ENCODE results near the gene TNFRSF11A.

The TNFRSF11A gene

GRCh38 chr18:62338446-62339105 is 13.5 kb downstream of the TNFRSF11A start:
- no peaks in the 10 kb centered on the region for H3K9me3 ChIP-seq (ENCODE audit: insufficient read depth, low read length)
- no peak overlapping the region for H3K27ac ChIP-seq (ENCODE audit: low read length)
- no peaks in the 10 kb centered on the region for H3K36me3 ChIP-seq (replicated peaks; ENCODE audit: low read depth, low read length)
- peaks cover 93% of the 10 kb centered on the region for H3K27me3 ChIP-seq (ENCODE audit: low read depth, low read length)
- H3K4me3 ChIP-seq (ENCODE audit: low read length): no peak overlapping the region
- no peak overlapping the region for H3K9ac ChIP-seq (ENCODE audit: low read length)
- H2AFZ ChIP-seq (ENCODE audit: low read depth, low read length): no peak overlapping the region
- no peaks in the 10 kb centered on the region for H4K20me1 ChIP-seq (ENCODE audit: insufficient read depth, low read length)
- H3K79me2 ChIP-seq (ENCODE audit: low read length): no peaks in the 10 kb centered on the region
- TF ChIP-seq EZH2phosphoT487 (IDR thresholded peaks at IDR 0.05; ENCODE audit: low read depth) (no peak), CTCF (IDR thresholded peaks at IDR 0.05; ENCODE audit: low read depth, low read length) (no peak)
- no peaks in the 10 kb centered on the region for H3K4me1 ChIP-seq (ENCODE audit: low read length)
- no peak overlapping the region for H3K4me2 ChIP-seq (ENCODE audit: low read length)

- H3K4me2 ChIP-seq (ENCODE audit: low read length): no peak overlapping the region
- H3K36me3 ChIP-seq (replicated peaks; ENCODE audit: low read depth, low read length): no peaks in the 10 kb centered on the region
- no peak overlapping the region for H2AFZ ChIP-seq (ENCODE audit: low read depth, low read length)
- no peaks in the 10 kb centered on the region for H4K20me1 ChIP-seq (ENCODE audit: insufficient read depth, low read length)
- H3K27me3 ChIP-seq (ENCODE audit: low read depth, low read length): peaks cover 94% of the 10 kb centered on the region
- H3K9me3 ChIP-seq (ENCODE audit: insufficient read depth, low read length): no peaks in the 10 kb centered on the region
- H3K9ac ChIP-seq (ENCODE audit: low read length): no peak overlapping the region
- TF ChIP-seq EZH2phosphoT487 (IDR thresholded peaks at IDR 0.05; ENCODE audit: low read depth) (0 out of 2 replicates have a peak, but pooled peaks have one; percentile 12), CTCF (IDR thresholded peaks at IDR 0.05; ENCODE audit: low read depth, low read length) (no peak)
- no peak overlapping the region for H3K27ac ChIP-seq (ENCODE audit: low read length)
- H3K79me2 ChIP-seq (ENCODE audit: low read length): no peaks in the 10 kb centered on the region
- no peaks in the 10 kb centered on the region for H3K4me1 ChIP-seq (ENCODE audit: low read length)
- H3K4me3 ChIP-seq (ENCODE audit: low read length): no peak overlapping the region
Measured at GRCh38 chr18:62339106-62339988, 14.2 kb downstream of the TNFRSF11A start.

- Histone ChIP-seq H3K27me3 (ENCODE audit: low read depth, low read length) (peaks cover 95% of the 10 kb centered on the region), H3K36me3 (replicated peaks; ENCODE audit: low read depth, low read length) (no peaks in the 10 kb centered on the region), H3K4me1 (ENCODE audit: low read length) (peaks cover 4% of the 10 kb centered on the region), H2AFZ (ENCODE audit: low read depth, low read length) (no peak overlapping the region), H4K20me1 (ENCODE audit: insufficient read depth, low read length) (peaks cover 3% of the 10 kb centered on the region; the same call in 1 of the 2 replicates), H3K9ac (ENCODE audit: low read length) (no peak overlapping the region), H3K9me3 (ENCODE audit: insufficient read depth, low read length) (no peaks in the 10 kb centered on the region), H3K27ac (ENCODE audit: low read length) (no peak overlapping the region), H3K4me2 (ENCODE audit: low read length) (no peak overlapping the region), H3K79me2 (ENCODE audit: low read length) (no peaks in the 10 kb centered on the region), H3K4me3 (ENCODE audit: low read length) (no peak overlapping the region)
- TF ChIP-seq CTCF (IDR thresholded peaks at IDR 0.05; ENCODE audit: low read depth, low read length) (no peak), EZH2phosphoT487 (IDR thresholded peaks at IDR 0.05; ENCODE audit: low read depth) (no peak)
Measured at GRCh38 chr18:62340996-62341395, 15.9 kb downstream of the TNFRSF11A start.

GRCh38 chr18:62341473-62341872 is 16.4 kb downstream of the TNFRSF11A start:
- no peak overlapping the region for H2AFZ ChIP-seq (ENCODE audit: low read depth, low read length)
- no peak overlapping the region for H3K4me3 ChIP-seq (ENCODE audit: low read length)
- H3K4me2 ChIP-seq (ENCODE audit: low read length): no peak overlapping the region
- peaks cover 9% of the 10 kb centered on the region for H3K4me1 ChIP-seq (ENCODE audit: low read length)
- H4K20me1 ChIP-seq (ENCODE audit: insufficient read depth, low read length): peaks cover 7% of the 10 kb centered on the region; the same call in 1 of the 2 replicates
- no peaks in the 10 kb centered on the region for H3K36me3 ChIP-seq (replicated peaks; ENCODE audit: low read depth, low read length)
- TF ChIP-seq EZH2phosphoT487 (IDR thresholded peaks at IDR 0.05; ENCODE audit: low read depth): no peak
- H3K27me3 ChIP-seq (ENCODE audit: low read depth, low read length): peaks cover 95% of the 10 kb centered on the region
- H3K9ac ChIP-seq (ENCODE audit: low read length): no peak overlapping the region
- no peaks in the 10 kb centered on the region for H3K79me2 ChIP-seq (ENCODE audit: low read length)
- H3K9me3 ChIP-seq (ENCODE audit: insufficient read depth, low read length): no peaks in the 10 kb centered on the region
- H3K27ac ChIP-seq (ENCODE audit: low read length): no peak overlapping the region

All from OCI-LY3 (cell line).